ENCODE measurements around the gene IL32.

- TF ChIP-seq, protein P1, sequence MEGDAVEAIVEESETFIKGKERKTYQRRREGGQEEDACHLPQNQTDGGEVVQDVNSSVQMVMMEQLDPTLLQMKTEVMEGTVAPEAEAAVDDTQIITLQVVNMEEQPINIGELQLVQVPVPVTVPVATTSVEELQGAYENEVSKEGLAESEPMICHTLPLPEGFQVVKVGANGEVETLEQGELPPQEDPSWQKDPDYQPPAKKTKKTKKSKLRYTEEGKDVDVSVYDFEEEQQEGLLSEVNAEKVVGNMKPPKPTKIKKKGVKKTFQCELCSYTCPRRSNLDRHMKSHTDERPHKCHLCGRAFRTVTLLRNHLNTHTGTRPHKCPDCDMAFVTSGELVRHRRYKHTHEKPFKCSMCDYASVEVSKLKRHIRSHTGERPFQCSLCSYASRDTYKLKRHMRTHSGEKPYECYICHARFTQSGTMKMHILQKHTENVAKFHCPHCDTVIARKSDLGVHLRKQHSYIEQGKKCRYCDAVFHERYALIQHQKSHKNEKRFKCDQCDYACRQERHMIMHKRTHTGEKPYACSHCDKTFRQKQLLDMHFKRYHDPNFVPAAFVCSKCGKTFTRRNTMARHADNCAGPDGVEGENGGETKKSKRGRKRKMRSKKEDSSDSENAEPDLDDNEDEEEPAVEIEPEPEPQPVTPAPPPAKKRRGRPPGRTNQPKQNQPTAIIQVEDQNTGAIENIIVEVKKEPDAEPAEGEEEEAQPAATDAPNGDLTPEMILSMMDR (conservative IDR thresholded peaks at IDR 0.05; ENCODE audit: low read length): no peak
- TF ChIP-seq EZH2phosphoT487 (IDR thresholded peaks at IDR 0.05; ENCODE audit: borderline replicate concordance): no peak
Measured at GRCh38 chr16:3106205-3106928, 40.9 kb downstream of the IL32 start.

Data from Loucy (cell line).